ENCODE measurements around the gene COL5A1.

The COL5A1 gene

DNA sequence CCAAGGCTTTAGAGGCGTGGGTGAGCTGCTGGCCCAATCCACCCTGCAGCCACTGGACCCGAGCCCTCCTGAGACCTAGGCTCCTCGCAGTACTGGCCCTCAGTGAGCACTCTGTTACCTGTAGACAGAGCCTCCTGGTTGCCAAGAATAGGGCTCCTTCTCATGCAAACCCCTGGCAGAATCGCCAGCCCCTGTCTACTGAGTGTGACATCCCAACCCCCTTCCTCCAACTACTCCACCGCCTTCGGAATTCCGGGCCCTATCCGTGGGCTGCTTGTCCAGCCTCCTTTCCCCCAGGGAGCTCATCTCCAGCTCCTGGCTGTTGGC is 23.8 kb upstream of the COL5A1 start:
- ChIA-PET POLR2A (no interaction called here), CTCF (no interaction called here)
- TF ChIP-seq, protein P1, sequence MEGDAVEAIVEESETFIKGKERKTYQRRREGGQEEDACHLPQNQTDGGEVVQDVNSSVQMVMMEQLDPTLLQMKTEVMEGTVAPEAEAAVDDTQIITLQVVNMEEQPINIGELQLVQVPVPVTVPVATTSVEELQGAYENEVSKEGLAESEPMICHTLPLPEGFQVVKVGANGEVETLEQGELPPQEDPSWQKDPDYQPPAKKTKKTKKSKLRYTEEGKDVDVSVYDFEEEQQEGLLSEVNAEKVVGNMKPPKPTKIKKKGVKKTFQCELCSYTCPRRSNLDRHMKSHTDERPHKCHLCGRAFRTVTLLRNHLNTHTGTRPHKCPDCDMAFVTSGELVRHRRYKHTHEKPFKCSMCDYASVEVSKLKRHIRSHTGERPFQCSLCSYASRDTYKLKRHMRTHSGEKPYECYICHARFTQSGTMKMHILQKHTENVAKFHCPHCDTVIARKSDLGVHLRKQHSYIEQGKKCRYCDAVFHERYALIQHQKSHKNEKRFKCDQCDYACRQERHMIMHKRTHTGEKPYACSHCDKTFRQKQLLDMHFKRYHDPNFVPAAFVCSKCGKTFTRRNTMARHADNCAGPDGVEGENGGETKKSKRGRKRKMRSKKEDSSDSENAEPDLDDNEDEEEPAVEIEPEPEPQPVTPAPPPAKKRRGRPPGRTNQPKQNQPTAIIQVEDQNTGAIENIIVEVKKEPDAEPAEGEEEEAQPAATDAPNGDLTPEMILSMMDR (IDR thresholded peaks at IDR 0.05; ENCODE audit: control extremely low read depth, extremely low read depth, low read depth, missing control alignments) = no peak
- no peak for DNase-seq (ENCODE audit: extremely low spot score)

DNA sequence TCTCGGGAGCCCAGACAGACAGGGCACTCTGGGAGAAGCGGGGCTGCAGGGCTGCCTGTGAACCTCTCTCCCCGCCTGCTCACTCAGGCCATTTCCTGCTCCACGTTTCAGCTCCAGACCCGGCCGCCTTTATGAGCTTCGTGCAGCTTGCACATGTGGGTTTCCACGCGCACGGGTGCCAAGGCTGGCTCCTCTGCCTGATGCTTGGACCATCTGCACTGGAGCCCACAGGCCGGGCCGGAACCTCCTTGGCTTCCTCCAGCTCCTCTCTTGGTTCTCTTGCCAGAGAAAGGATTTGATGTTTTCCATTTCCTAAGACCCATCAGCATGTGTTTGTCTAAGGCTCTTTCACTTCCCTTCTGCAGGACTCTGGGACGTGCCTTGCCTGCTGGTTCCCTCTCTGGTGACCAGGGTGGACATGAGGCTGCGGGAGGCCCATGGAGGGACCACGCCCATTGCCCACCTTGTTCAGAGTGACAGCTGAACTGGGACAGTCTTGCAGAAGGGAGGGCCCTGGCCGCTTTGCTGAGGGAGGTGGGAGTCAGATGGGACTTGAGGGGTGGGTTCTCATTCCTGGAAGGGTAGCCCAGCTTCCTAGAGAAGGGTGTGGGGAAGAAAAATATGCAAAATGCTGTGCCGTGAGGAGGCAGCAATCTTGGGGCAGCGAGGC is 23.3 kb upstream of the COL5A1 start:
- CTCF ChIA-PET = no interaction called here
- POLR2A ChIA-PET = no interaction called here
- TF ChIP-seq, protein P1 (IDR thresholded peaks at IDR 0.05; ENCODE audit: control extremely low read depth, extremely low read depth, low read depth, missing control alignments) = no peak
- DNase-seq (ENCODE audit: extremely low spot score) = no peak

DNA sequence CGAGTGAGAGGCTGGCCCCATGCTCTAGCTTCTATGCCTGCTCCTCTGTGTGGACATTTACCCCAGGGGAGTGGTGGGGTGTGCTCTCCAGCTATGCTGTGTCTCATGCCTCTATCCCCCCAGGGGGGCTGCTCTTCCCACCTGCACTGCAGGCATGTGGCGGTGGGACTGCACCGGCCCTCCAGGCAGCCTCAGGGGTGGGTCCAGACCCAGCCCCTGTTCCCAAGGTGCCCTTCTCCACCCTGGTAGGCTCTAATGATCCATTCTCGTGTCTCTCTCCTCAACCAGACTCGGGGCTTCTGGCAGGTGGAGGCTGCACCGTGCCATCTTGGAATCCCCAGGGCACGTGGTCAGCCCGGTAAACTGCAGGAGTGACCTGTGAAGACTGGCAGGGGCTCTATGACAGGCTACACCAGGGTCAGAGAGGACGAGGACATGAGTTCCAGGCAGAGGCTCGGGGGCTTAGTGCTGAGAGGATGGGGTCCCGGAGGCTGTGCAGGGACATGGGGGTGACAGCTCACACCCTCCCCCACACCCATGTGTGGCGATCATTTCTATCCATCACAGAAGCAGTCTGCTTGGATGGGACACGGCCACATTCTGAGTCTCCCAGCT is 22.7 kb upstream of the COL5A1 start:
- CTCF ChIA-PET = no interaction called here

DNA sequence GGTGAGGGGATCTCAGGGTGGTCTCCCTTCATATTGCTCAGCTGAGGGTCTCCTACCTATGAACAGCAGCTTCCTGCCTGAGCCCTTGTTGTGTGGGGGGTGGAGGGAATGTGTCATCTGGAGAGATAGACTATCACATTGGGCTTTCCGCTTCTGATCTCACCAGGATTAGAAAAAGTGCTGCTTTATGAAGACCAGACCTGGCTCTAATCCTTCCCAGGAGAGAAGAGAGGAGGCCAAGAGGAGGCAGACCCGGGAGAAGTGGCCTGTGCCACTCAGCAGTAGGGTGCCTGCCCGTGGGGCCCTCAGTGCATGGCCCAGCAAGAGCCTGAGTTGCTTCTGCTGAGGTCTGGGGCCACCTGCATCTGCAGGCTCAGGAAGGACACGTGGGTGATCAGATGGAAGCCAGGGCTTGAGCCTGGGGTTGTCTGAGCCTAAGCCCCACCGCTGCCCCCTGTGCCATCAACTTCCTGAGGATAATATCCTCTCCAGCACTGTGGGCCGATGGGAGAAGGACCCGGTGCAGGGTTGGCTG is 22.1 kb upstream of the COL5A1 start:
- CTCF ChIA-PET = no interaction called here
- TF ChIP-seq, protein P1 (IDR thresholded peaks at IDR 0.05; ENCODE audit: control extremely low read depth, extremely low read depth, low read depth, missing control alignments) = no peak
- DNase-seq (ENCODE audit: extremely low spot score) = no peak
- POLR2A ChIA-PET = no interaction called here

More for the DNA sequence above, 22.7 kb upstream of the COL5A1 start:
- POLR2A ChIA-PET = no interaction called here
- TF ChIP-seq, protein P1 (IDR thresholded peaks at IDR 0.05; ENCODE audit: control extremely low read depth, extremely low read depth, low read depth, missing control alignments) = no peak
- DNase-seq (ENCODE audit: extremely low spot score) = no peak

DNA sequence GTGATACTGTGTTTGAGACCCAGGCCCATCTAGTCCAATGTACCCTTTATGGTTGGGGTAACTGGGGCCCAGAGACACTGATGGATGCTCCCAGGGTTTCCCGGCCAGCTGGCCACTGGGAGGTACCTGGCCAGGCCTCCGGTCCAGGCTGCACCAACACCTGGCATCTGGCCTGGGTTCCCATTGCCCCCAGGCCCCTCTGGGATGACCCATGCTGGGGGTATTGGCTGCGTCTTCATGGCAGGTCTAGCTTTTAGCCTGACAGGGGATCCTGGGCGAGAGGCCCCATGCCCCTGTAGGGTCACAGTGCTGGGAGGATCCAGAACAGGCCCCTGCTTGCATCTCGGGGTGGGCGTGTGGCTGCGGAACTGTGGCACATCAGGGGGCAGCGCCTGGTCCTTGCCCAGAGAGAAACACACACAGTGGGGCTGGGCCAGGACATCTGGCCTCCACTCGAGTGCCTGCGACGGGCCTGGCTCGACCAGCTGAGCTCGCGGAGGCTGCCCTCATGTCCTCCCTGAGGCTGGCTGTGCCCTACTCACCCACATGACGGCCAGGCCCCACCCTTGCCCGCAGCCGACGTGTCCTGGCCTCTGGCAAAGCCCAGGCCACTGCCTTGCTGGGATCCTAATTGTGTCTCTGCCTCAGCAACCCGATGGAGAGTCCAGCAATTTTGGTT is 21.5 kb upstream of the COL5A1 start:
- CTCF ChIA-PET = no interaction called here
- POLR2A ChIA-PET = no interaction called here
- no peak for DNase-seq (ENCODE audit: extremely low spot score)
- TF ChIP-seq, protein P1 (IDR thresholded peaks at IDR 0.05; ENCODE audit: control extremely low read depth, extremely low read depth, low read depth, missing control alignments) = no peak

DNA sequence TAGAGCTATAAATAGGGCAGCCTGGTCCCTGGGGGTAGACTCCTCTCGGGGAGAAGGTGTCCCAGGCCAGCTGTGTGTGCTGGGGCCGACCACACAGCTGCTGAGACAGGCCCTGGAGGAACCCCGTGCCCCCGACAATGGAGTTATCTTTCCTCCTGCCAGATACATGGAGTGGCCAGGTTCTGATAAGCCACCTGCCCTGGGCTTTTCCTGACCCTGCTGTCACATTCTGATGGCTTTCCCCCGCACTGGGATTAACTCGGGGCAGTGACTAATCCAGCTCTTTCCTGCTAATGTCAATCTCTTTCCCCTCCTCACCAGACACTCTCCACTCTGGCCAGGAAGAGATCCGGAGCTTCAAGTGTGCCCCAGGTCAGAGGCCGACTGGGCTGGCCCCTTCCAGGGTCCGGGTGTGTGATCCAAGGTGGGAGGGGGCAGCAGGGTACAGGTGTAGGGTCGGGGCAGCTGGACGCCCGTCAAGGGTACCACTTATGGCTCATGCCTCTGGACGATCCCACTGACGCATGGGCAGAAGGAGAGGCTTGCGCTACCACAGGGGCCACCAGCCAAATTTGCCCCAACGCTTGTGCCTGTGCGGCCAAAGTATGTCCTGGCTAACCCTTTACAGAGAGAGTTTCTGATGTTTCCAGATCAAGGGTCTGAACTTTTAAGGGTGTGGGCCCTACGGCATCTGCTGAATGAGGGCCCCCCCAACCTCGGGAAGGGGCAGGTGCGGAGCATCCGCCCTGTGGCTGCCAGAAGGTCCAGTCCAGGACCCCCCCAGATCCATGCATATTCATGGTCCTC is 20.6 kb upstream of the COL5A1 start:
- TF ChIP-seq, protein P1 (IDR thresholded peaks at IDR 0.05; ENCODE audit: control extremely low read depth, extremely low read depth, low read depth, missing control alignments) = no peak
- CTCF ChIA-PET = no interaction called here
- DNase-seq (ENCODE audit: extremely low spot score) = no peak
- POLR2A ChIA-PET = no interaction called here
